KMS-11 (cell line): ENCODE measurements around the gene POU2F3.

ENCODE experiments used
- H2AFZ ChIP-seq: fragments of 200-600 bp; sonication (generic); 2 replicates; pipeline ENCODE4 v1.6.1; 2016; ENCODE audit warnings: antibody characterized with exemption, mixed run types, low read depth
- H3K27ac ChIP-seq: fragments of 200-600 bp; sonication (generic); 2 replicates; pipeline ENCODE4 v1.6.1; 2016; ENCODE audit warnings: mild to moderate bottlenecking, mixed run types
- H3K27me3 ChIP-seq: fragments of 200-600 bp; sonication (generic); 2 replicates; pipeline ENCODE4 v1.6.1; 2017; ENCODE audit warnings: mild to moderate bottlenecking, low read depth, mixed run types, moderate library complexity; ENCODE audit not compliant: insufficient read depth
- H3K36me3 ChIP-seq: fragments of 200-600 bp; sonication (generic); 2 replicates; pipeline ENCODE4 v1.6.1; 2017; ENCODE audit warnings: mild to moderate bottlenecking, mixed run types; ENCODE audit not compliant: insufficient read depth
- H3K4me1 ChIP-seq: fragments of 200-600 bp; sonication (generic); 2 replicates; pipeline ENCODE4 v1.6.1; 2016; ENCODE audit warnings: mild to moderate bottlenecking, low read depth, mixed run types; ENCODE audit not compliant: poor library complexity, severe bottlenecking
- H3K4me2 ChIP-seq: fragments of 200-600 bp; sonication (generic); 2 replicates; pipeline ENCODE4 v1.7.0; 2016; ENCODE audit warnings: mild to moderate bottlenecking, mixed run types
- H3K4me3 ChIP-seq: fragments of 200-600 bp; sonication (generic); IDR thresholded peaks from 2 replicates; pipeline ENCODE4 v1.6.1; 2017; ENCODE audit warnings: low read depth, low read length, mixed read lengths; ENCODE audit not compliant: insufficient read depth
- H3K79me2 ChIP-seq: fragments of 200-600 bp; sonication (generic); 2 replicates; pipeline ENCODE4 v1.6.1; 2016; ENCODE audit warnings: low read depth, mixed run types; ENCODE audit not compliant: insufficient read depth
- H3K9ac ChIP-seq: fragments of 200-600 bp; sonication (generic); 2 replicates; pipeline ENCODE4 v1.6.1; 2016; ENCODE audit warnings: mild to moderate bottlenecking, mixed run types
- H4K20me1 ChIP-seq: fragments of 200-600 bp; sonication (generic); 2 replicates; pipeline ENCODE4 v1.6.1; 2016; ENCODE audit warnings: mild to moderate bottlenecking, mixed run types; ENCODE audit not compliant: insufficient read depth
- TF ChIP-seq, protein P1 (sequence below): fragments of 200-600 bp; sonication (generic); conservative IDR thresholded peaks from 2 replicates; pipeline ENCODE4 v1.6.1; 2017; ENCODE audit warnings: low read depth, mild to moderate bottlenecking, antibody characterized with exemption, low read length, moderate library complexity, mixed read lengths

Gene POU2F3

DNA sequence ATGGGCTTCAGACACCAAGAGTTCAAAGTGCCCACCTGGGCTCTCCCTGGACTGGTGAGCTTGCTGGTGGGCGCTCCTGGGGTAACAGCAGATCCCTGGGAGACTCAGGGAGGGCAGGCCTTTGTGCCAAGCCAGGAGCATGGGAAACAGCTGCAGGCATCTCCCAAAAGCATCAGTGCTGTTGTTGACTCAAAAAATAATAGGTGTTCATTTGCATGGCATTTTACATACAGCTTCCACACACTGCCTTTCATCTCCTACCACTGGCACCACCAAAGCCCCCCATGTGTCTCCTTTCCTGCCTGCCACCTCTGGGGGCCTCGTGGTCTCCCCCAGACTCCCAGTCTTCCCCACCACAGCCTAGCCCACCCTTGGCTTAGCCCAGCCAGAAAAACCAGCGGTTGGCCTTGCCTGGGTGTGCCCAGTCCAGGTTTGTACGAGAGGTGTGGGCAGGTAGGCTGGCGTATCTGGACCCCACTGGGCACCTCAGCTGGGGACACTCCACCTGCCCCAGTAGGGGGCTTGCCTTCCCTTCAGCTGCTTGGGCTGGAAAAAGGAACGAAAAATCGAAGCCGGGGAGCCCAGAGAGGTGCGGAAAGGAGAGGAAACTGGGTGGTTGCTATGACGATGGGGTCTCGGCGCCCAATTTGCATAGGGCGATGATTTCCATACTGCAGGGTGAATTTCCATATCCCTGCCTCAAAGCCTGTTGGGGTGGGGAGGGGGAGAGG lies 15.0 kb downstream of the POU2F3 start:
- Histone ChIP-seq H3K4me2 (no peak overlapping the region), H3K79me2 (no peaks in the 10 kb centered on the region), H3K9ac (no peak overlapping the region), H2AFZ (no peak overlapping the region), H3K4me1 (no peaks in the 10 kb centered on the region), H3K27me3 (no peaks in the 10 kb centered on the region), H3K4me3 (no peak overlapping the region), H3K36me3 (no peaks in the 10 kb centered on the region), H3K27ac (no peak overlapping the region), H4K20me1 (no peaks in the 10 kb centered on the region)
- TF ChIP-seq, protein P1, sequence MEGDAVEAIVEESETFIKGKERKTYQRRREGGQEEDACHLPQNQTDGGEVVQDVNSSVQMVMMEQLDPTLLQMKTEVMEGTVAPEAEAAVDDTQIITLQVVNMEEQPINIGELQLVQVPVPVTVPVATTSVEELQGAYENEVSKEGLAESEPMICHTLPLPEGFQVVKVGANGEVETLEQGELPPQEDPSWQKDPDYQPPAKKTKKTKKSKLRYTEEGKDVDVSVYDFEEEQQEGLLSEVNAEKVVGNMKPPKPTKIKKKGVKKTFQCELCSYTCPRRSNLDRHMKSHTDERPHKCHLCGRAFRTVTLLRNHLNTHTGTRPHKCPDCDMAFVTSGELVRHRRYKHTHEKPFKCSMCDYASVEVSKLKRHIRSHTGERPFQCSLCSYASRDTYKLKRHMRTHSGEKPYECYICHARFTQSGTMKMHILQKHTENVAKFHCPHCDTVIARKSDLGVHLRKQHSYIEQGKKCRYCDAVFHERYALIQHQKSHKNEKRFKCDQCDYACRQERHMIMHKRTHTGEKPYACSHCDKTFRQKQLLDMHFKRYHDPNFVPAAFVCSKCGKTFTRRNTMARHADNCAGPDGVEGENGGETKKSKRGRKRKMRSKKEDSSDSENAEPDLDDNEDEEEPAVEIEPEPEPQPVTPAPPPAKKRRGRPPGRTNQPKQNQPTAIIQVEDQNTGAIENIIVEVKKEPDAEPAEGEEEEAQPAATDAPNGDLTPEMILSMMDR, result no peak

DNA sequence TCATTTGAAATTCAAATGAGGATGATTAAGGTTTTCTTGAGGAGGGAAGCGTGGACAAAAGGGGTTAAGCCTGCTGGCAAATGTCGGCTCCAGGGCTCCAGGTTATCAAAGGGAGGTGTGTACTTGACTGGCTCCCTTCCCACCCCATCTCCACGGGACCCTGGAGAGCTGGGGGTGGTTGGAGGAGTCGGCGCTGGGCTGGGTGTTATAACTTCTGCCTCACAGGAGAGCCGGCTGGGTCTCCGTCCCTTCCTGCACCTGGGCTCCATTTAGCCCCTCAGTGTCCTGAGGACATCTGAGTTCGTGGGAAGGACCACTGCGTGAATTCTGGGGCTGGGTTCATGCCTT lies 15.6 kb downstream of the POU2F3 start:
- H3K9ac ChIP-seq, result no peak overlapping the region
- no peak overlapping the region for H3K4me2 ChIP-seq
- no peaks in the 10 kb centered on the region for H3K4me1 ChIP-seq

DNA sequence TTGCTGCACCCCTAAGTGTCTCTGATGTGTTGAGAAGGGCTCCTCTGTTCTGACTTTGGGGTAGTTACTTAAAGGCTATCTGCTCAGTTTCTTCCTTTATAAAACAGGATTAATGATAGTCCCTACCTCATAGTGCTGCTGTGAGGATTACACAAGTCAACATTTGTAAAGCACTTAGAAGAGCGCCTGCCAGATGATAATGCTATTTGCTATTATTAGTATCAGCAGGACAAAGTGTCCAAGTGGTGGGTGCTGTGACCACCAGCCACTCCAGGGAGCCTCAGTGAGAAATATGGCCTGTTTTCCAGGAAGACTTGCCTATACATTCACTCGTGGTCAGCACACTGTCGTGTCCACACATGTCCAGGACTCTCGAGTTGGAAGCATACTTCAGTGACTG lies 16.2 kb downstream of the POU2F3 start:
- H3K9ac ChIP-seq, result no peak overlapping the region
- H3K4me2 ChIP-seq, result no peak overlapping the region
- H3K36me3 ChIP-seq, result no peaks in the 10 kb centered on the region
- no peak overlapping the region for H3K4me3 ChIP-seq
- no peak overlapping the region for H3K27ac ChIP-seq
- no peak overlapping the region for H2AFZ ChIP-seq
- no peaks in the 10 kb centered on the region for H3K79me2 ChIP-seq
- H3K4me1 ChIP-seq, result no peaks in the 10 kb centered on the region
- no peaks in the 10 kb centered on the region for H3K27me3 ChIP-seq
- TF ChIP-seq, protein P1, result no peak
- H4K20me1 ChIP-seq, result no peaks in the 10 kb centered on the region

More for the DNA sequence above, 15.6 kb downstream of the POU2F3 start:
- Histone ChIP-seq H4K20me1 (no peaks in the 10 kb centered on the region), H3K27ac (no peak overlapping the region), H3K79me2 (no peaks in the 10 kb centered on the region), H3K36me3 (no peaks in the 10 kb centered on the region), H3K27me3 (no peaks in the 10 kb centered on the region), H2AFZ (no peak overlapping the region), H3K4me3 (no peak overlapping the region)
- TF ChIP-seq, protein P1, result no peak

DNA sequence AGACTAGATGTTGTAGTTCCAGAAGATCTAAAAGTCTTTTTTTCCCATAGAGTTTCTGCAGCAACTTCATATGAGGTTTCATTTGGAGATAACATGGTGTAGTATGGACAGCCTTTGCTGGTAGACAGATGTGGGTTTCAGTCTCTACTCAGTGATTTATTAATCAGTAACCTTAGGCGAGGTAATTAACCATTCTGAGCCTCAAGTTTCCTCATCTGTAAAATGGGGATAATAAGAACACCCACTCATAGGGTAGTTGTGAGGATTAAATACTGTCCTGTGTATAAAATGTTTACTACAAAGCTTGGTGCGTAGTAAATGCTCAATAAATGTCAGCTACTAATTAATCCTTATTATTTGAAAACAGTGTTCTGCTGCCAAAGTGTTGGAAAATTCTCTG lies 16.8 kb downstream of the POU2F3 start:
- H3K4me3 ChIP-seq, result no peak overlapping the region
- H3K4me2 ChIP-seq, result no peak overlapping the region
- TF ChIP-seq, protein P1, result no peak
- H3K27me3 ChIP-seq, result no peaks in the 10 kb centered on the region
- no peak overlapping the region for H2AFZ ChIP-seq
- no peaks in the 10 kb centered on the region for H4K20me1 ChIP-seq
- H3K4me1 ChIP-seq, result no peaks in the 10 kb centered on the region
- no peaks in the 10 kb centered on the region for H3K79me2 ChIP-seq
- H3K9ac ChIP-seq, result no peak overlapping the region
- H3K36me3 ChIP-seq, result no peaks in the 10 kb centered on the region
- no peak overlapping the region for H3K27ac ChIP-seq
